Measurements from ENCODE around the gene CR1. TPM values are rescaled to one million over a fixed set of nuclear protein-coding genes. Genes with fewer than 3 reads are reported as not detected.
"Not testable (repeated sequence)": the region's sequence is repeated elsewhere in the genome, so short reads cannot be mapped to it uniquely, and the experiment has no call there.

CR1 gene
- total and polyA plus RNA-seq, 2 of the 8 experiments (the other 6 are each of a cell fraction or from before 2014, with no cell fraction given): 0.15 to 0.22 TPM

DNA sequence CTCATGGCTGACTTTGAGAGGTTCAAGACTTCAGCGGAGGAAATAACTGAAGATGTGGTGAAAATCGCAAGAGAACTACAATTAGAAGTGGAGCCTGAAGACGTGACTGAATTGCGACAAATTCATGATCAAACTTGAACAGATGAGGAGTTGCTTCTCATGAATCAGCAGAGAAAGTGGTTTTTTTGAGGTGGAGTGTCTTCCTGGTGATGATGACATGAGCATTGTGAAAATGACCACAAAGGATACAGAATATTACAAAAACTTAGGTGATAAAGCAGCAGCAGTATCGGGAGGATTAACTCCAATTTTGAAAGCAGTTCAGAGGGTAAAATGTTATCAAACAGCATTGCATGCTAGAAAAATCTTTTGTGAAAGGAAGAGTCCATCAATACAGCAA, 58.9 kb downstream of the CR1 start:
- H3K18ac ChIP-seq (ENCODE audit: extremely low read depth, low read length); H4K5ac ChIP-seq (ENCODE audit: insufficient read length, low read depth, low read length); H4K20me1 ChIP-seq (replicated peaks in 1 of 2; ENCODE audit: control insufficient read depth in 1 of 2, insufficient read depth in 2 of 2, low read length in 2 of 2); H3K79me1 ChIP-seq (ENCODE audit: low read depth, low read length); H2BK15ac ChIP-seq (ENCODE audit: low read length); H2AFZ ChIP-seq (ENCODE audit: low read length); H3K4ac ChIP-seq (replicated peaks; ENCODE audit: insufficient read length, low read depth, low read length); DNase-seq (ENCODE audit: low read depth in 1 of 2, low spot score in 2 of 2); H3K4me2 ChIP-seq (ENCODE audit: insufficient read depth in 1 of 2, low read depth in 2 of 2, low read length in 2 of 2); H3K14ac ChIP-seq (ENCODE audit: insufficient read length); H2BK20ac ChIP-seq (ENCODE audit: low read length); H4K91ac ChIP-seq (replicated peaks; ENCODE audit: insufficient read length, low read length); H3K9ac ChIP-seq (replicated peaks in 1 of 4; ENCODE audit: extremely low read depth in 1 of 4, low read depth in 3 of 4, low read length in 3 of 4); H3K9me3 ChIP-seq (ENCODE audit: insufficient read depth in 2 of 2, low read depth in 1 of 2, low read length in 1 of 2); H3K23ac ChIP-seq (ENCODE audit: insufficient read length); H3K4me1 ChIP-seq (replicated peaks in 1 of 4; ENCODE audit: control insufficient read depth in 3 of 4, insufficient read depth in 4 of 4, low read length in 3 of 4); H2BK12ac ChIP-seq (ENCODE audit: low read depth, low read length); H3K56ac ChIP-seq (replicated peaks; ENCODE audit: insufficient read length, low read depth, low read length); H3K36me3 ChIP-seq (ENCODE audit: control insufficient read depth in 2 of 4, insufficient read depth in 4 of 4, low read length in 3 of 4); FAIRE-seq; POLR2A ChIA-PET (ENCODE audit: partially characterized antibody); H3K23me2 ChIP-seq (ENCODE audit: low read depth, low read length); H2AK5ac ChIP-seq (ENCODE audit: low read depth, low read length); H3K4me3 ChIP-seq (ENCODE audit: extremely low read depth in 1 of 4, insufficient read depth in 2 of 4, low read depth in 3 of 4, low read length in 4 of 4); H4K8ac ChIP-seq (ENCODE audit: extremely low read depth, insufficient read depth, low read length); H3K27me3 ChIP-seq (replicated peaks in 1 of 4; ENCODE audit: control insufficient read depth in 3 of 4, extremely low read depth in 1 of 4, insufficient read depth in 3 of 4, low read length in 3 of 4); CTCF ChIA-PET (ENCODE audit: partially characterized antibody); H2BK5ac ChIP-seq (ENCODE audit: low read depth, low read length); H3K79me2 ChIP-seq (ENCODE audit: control insufficient read depth in 1 of 2, insufficient read depth in 2 of 2, low read length in 2 of 2); H3K27ac ChIP-seq (ENCODE audit: low read depth, low read length); H2BK120ac ChIP-seq (replicated peaks; ENCODE audit: low read depth, low read length): not testable (repeated sequence)
- WGBS, 2 experiments (ENCODE audit: extremely low coverage in 1 of 2, insufficient coverage in 1 of 2, insufficient read length in 1 of 2, insufficient replicate concordance in 2 of 2, low coverage in 1 of 2, low lambda C conversion rate in 2 of 2, missing lambda C conversion rate in 1 of 2): no CpG with 5 or more reads among the region's 5 CpGs
